Epidermal melanocyte (primary cell): ENCODE measurements around the gene CAPZA1.

ENCODE experiments used
- DNase-seq: peaks from one replicate; pipeline ENCODE4 v3.0.0; 2011; ENCODE audit warnings: low spot score; ENCODE audit not compliant: insufficient read length

The CAPZA1 gene

GRCh38 chr1:112675728-112676381 is 56.2 kb downstream of the CAPZA1 start:
- DNase-seq: no peak

- DNase-seq: no peak
These were observed 56.9 kb downstream of the CAPZA1 start for GRCh38 chr1:112676543-112676942.

- DNase-seq: no peak
These were observed 57.9 kb downstream of the CAPZA1 start for GRCh38 chr1:112677501-112677900.

- no peak for DNase-seq
These were observed 59.0 kb downstream of the CAPZA1 start for GRCh38 chr1:112678605-112679004.

GRCh38 chr1:112685913-112686312 is 66.3 kb downstream of the CAPZA1 start:
- DNase-seq: no peak

- DNase-seq: no peak
These were observed 66.8 kb downstream of the CAPZA1 start for GRCh38 chr1:112686417-112686816.

- DNase-seq: no peak
These were observed 67.2 kb downstream of the CAPZA1 start for GRCh38 chr1:112686835-112687234.

- no peak for DNase-seq
These were observed 67.7 kb downstream of the CAPZA1 start for GRCh38 chr1:112687361-112687760.

GRCh38 chr1:112687785-112688496 is 68.3 kb downstream of the CAPZA1 start:
- no peak for DNase-seq

GRCh38 chr1:112688781-112689193 is 69.2 kb downstream of the CAPZA1 start:
- no peak for DNase-seq

GRCh38 chr1:112689196-112689841 is 69.7 kb downstream of the CAPZA1 start:
- no peak for DNase-seq

GRCh38 chr1:112689842-112690237 is 70.2 kb downstream of the CAPZA1 start:
- DNase-seq: no peak

- no peak for DNase-seq
These were observed 73.0 kb downstream of the CAPZA1 start for GRCh38 chr1:112692681-112693080.

- no peak for DNase-seq
These were observed 74.2 kb downstream of the CAPZA1 start for GRCh38 chr1:112693821-112694220.

- no peak for DNase-seq
These were observed 74.8 kb downstream of the CAPZA1 start for GRCh38 chr1:112694363-112694929.

GRCh38 chr1:112695276-112695675 is 75.6 kb downstream of the CAPZA1 start:
- DNase-seq: no peak

- DNase-seq: no peak
These were observed 77.1 kb downstream of the CAPZA1 start for GRCh38 chr1:112696578-112697314.

GRCh38 chr1:112697781-112698201 is 78.2 kb downstream of the CAPZA1 start:
- no peak for DNase-seq

- no peak for DNase-seq
These were observed 79.0 kb downstream of the CAPZA1 start for GRCh38 chr1:112698366-112699310.

GRCh38 chr1:112699425-112700144 is 80.0 kb downstream of the CAPZA1 start:
- no peak for DNase-seq
